Esophagus muscularis mucosa (tissue), 4 donors: ENCODE results near the gene OR10A3. TPM values are rescaled to one million over a fixed set of nuclear protein-coding genes. Genes with fewer than 3 reads are reported as not detected.
"Not testable (repeated sequence)": the region's sequence is repeated elsewhere in the genome, so short reads cannot be mapped to it uniquely, and the experiment has no call there.

Experiments
- DNase-seq: peaks from one replicate; pipeline ENCODE4 v3.0.0-alpha.2; 2017; ENCODE audit errors: extremely low spot score
- H3K27ac ChIP-seq, 4 donors: fragments of 200-600 bp; sonication (generic); replicated peaks in 1 of 4; 1 replicate in 3 of 4; 2 replicates in 1 of 4; pipeline ENCODE4 v1.5.1; 2016 to 2019; ENCODE audit warnings: mild to moderate bottlenecking in 1 of 4
- H3K27me3 ChIP-seq, 4 donors: fragments of 200-600 bp; sonication (generic); one replicate each; pipeline versions ENCODE4 v1.5.1 to v1.6.0; 2016 to 2019
- H3K36me3 ChIP-seq, 4 donors: fragments of 200-600 bp; sonication (generic); one replicate each; pipeline ENCODE4 v1.5.1; 2016 to 2019
- H3K4me1 ChIP-seq, 4 donors: fragments of 200-600 bp; sonication (generic); one replicate each; pipeline ENCODE4 v1.5.1; 2016 to 2019
- H3K4me3 ChIP-seq, 4 donors: fragments of 200-600 bp; sonication (generic); 1 replicate in 2 of 4; 2 replicates in 2 of 4; pipeline ENCODE4 v1.5.1; 2016 to 2019; ENCODE audit warnings: mild to moderate bottlenecking in 4 of 4, moderate library complexity in 1 of 4
- H3K9me3 ChIP-seq, 4 donors: fragments of 200-600 bp; sonication (generic); 1 replicate in 3 of 4; 2 replicates in 1 of 4; pipeline ENCODE4 v1.5.1; 2016 to 2019
- EP300 ChIP-seq: sonication (generic); formaldehyde crosslinking; IDR thresholded peaks from one replicate; pipeline ENCODE4 v1.6.1; 2017; ENCODE audit warnings: antibody characterized with exemption
- POLR2A ChIP-seq: fragments of 450-650 bp; IDR thresholded peaks from one replicate; pipeline ENCODE4 v1.6.1; 2017; ENCODE audit warnings: antibody characterized with exemption, moderate library complexity, mild to moderate bottlenecking, low read depth
- POLR2AphosphoS5 ChIP-seq, 2 donors: sonication (generic); formaldehyde crosslinking; IDR thresholded peaks; one replicate each; pipeline ENCODE4 v1.6.1; 2017; ENCODE audit warnings: antibody characterized with exemption in 2 of 2
- WGBS: methylation state at CpG from one replicate; pipeline ENCODE4 v1.1.5; 2018; 5-methylcytosine and 5-hydroxymethylcytosine counted together
- intact Hi-C: fragments of 100-400 bp; cut with DNase I; formaldehyde crosslinking; loops from one replicate; pipeline ENCODE4 v1.15.1; 2023
- total RNA-seq, 4 donors: library from RNA; depleted of rRNA; stranded (reverse); fragments of >200 nt; gene quantifications; one replicate each; pipeline versions ENCODE4 v1.1.0 to v1.2.1, GENCODE V29; 2016
- TF ChIP-seq, protein P1 (sequence below), 3 experiments: fragments of 200-600 bp in 2 of 3; fragments of 450-650 bp in 1 of 3; sonication (generic) in 2 of 3; IDR thresholded peaks; one replicate each; pipeline ENCODE4 v1.5.1; 2017 to 2019; ENCODE audit warnings: antibody characterized with exemption in 3 of 3, mild to moderate bottlenecking in 2 of 3, moderate library complexity in 1 of 3

The OR10A3 gene
- not detected for total RNA-seq

- TF ChIP-seq, protein P1, sequence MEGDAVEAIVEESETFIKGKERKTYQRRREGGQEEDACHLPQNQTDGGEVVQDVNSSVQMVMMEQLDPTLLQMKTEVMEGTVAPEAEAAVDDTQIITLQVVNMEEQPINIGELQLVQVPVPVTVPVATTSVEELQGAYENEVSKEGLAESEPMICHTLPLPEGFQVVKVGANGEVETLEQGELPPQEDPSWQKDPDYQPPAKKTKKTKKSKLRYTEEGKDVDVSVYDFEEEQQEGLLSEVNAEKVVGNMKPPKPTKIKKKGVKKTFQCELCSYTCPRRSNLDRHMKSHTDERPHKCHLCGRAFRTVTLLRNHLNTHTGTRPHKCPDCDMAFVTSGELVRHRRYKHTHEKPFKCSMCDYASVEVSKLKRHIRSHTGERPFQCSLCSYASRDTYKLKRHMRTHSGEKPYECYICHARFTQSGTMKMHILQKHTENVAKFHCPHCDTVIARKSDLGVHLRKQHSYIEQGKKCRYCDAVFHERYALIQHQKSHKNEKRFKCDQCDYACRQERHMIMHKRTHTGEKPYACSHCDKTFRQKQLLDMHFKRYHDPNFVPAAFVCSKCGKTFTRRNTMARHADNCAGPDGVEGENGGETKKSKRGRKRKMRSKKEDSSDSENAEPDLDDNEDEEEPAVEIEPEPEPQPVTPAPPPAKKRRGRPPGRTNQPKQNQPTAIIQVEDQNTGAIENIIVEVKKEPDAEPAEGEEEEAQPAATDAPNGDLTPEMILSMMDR (IDR thresholded peaks at IDR 0.05) = no peak
- TF ChIP-seq EP300 = no peak
- no peak for TF ChIP-seq POLR2AphosphoS5 (IDR thresholded peaks at IDR 0.05)
- DNase-seq = no peak
- no peaks in the 10 kb centered on the region for H3K4me1 ChIP-seq
- peaks cover 0 to 31% (median 19%) of the 10 kb centered on the region in 4 donors for H3K9me3 ChIP-seq
- intact Hi-C loops = no loop called here
- H3K36me3 ChIP-seq = no peaks in the 10 kb centered on the region
- 76% methylated on average over 2 of the region's 2 CpGs for WGBS
- H3K27me3 ChIP-seq = peaks cover 0 to 8% (median 0%) of the 10 kb centered on the region in 4 donors
- H3K4me3 ChIP-seq = no peak within 1 kb of the TSS
- H3K27ac ChIP-seq = no peak within 1 kb of the TSS
These were observed at the start of gene OR10A3 for GRCh38 chr11:7941608-7942007. OR10A3 (minus strand) TSS chr11:7941708; CDS start chr11:7939520, 2,188 bp downstream.

DNA sequence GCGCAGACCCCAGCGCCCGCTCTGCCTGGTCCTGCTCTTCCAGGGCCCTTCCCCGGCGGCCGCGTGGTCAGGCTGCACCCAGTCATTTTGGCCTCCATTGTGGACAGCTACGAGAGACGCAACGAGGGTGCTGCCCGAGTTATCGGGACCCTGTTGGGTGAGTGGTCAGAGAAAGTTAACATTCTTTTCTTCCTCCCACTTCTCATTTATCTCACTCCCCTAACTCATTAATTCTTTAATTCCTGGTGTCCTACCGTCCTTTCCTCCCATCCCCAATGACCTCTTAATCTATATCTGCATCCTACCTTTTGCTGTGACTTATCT is 46.0 kb upstream of the OR10A3 start:
- H3K27ac ChIP-seq = peak overlapping the region; percentile 72 to 86 (median 82)
- not testable (repeated sequence) for DNase-seq, H3K9me3 ChIP-seq, H3K27me3 ChIP-seq
- H3K36me3 ChIP-seq = peaks cover 9 to 25% (median 18%) of the 10 kb centered on the region in 4 donors
- intact Hi-C loops = loop anchor here (2.0 kb wide), 1 partner anchor 95 kb away; no protein-coding TSS in a partner anchor
- peak overlapping the region; percentile 78 to 91 (median 82) for H3K4me3 ChIP-seq
- WGBS = 2% methylated on average over 13 of the region's 13 CpGs
- peaks cover 24 to 48% (median 37%) of the 10 kb centered on the region in 4 donors for H3K4me1 ChIP-seq

GRCh38 chr11:7986768-7987559 is 45.5 kb upstream of the OR10A3 start, which contains the start of gene EIF3F:
EIF3F (plus strand) TSS chr11:7987337; CDS start chr11:7987353, 16 bp downstream.
- peak within 1 kb of the TSS; percentile 72 to 86 (median 82) for H3K27ac ChIP-seq
- no peaks in the 10 kb centered on the region for H3K9me3 ChIP-seq
- peaks cover 24 to 48% (median 37%) of the 10 kb centered on the region in 4 donors for H3K4me1 ChIP-seq
- intact Hi-C loops = loop anchor here (2.0 kb wide), 1 partner anchor 94 kb away; no protein-coding TSS in a partner anchor
- TF ChIP-seq EP300 = no peak
- TF ChIP-seq, protein P1 (IDR thresholded peaks at IDR 0.05) = peak; percentile 78 to 92 (median 89)
- no peak for TF ChIP-seq POLR2A
- peak; percentile 74 to 87 for TF ChIP-seq POLR2AphosphoS5 (IDR thresholded peaks at IDR 0.05)
- peaks cover 3 to 20% (median 12%) of the 10 kb centered on the region in 4 donors for H3K36me3 ChIP-seq
- DNase-seq = peak; percentile 99
- WGBS = 1% methylated on average over 31 of the region's 47 CpGs
- H3K4me3 ChIP-seq = peak within 1 kb of the TSS; percentile 78 to 91 (median 82)
- no peaks in the 10 kb centered on the region for H3K27me3 ChIP-seq

DNA sequence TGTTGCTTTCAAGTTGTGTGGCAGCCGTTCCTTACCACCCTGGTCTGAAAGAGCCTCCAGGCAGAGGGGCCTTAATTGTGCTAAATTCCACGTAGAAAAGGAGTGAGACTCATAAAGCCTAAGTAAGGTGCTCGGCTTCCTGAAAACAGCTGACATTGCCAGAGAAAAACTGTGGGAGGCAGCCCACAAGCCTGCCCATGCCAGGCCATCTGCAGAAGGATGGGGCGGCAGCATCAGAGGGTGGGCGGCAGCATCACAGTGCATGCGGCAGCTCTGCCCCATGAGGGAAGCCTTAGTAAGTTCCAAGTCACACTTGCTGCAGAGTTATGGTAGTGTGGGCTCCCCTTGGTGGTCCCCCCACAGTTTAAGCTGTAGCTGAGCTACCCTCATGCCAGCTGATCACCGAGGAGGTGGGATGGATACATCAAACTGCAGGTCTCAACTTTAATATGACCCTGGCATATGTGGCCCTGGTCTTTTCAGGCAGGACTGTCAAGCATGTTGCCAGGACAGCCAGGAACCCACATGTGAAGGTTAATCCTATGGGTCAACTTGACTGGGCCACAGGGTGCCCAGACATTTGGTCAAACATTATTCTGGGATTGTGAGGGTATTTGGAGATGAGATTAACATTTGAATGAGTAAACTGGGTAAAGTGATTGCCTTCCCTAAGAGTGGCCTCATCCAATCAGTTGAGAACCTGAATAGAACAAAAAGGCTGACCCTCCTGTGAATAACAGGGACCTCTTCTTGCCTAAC is 42.5 kb upstream of the OR10A3 start:
- Histone ChIP-seq H3K4me3 (no peak overlapping the region), H3K4me1 (peaks cover 14 to 26% (median 23%) of the 10 kb centered on the region in 4 donors), H3K9me3 (no peaks in the 10 kb centered on the region), H3K27ac (no peak overlapping the region), H3K27me3 (no peaks in the 10 kb centered on the region), H3K36me3 (peaks cover 0 to 5% (median 1%) of the 10 kb centered on the region in 4 donors)
- TF ChIP-seq EP300 (no peak), POLR2AphosphoS5 (IDR thresholded peaks at IDR 0.05) (no peak), POLR2A (no peak)
- TF ChIP-seq, protein P1 (IDR thresholded peaks at IDR 0.05) = no peak
- DNase-seq = no peak
- WGBS = 75% methylated on average over 7 of the region's 7 CpGs
- intact Hi-C loops = no loop called here

GRCh38 chr11:7982582-7983119 is 41.1 kb upstream of the OR10A3 start:
- TF ChIP-seq, protein P1 (IDR thresholded peaks at IDR 0.05) = no peak
- TF ChIP-seq POLR2AphosphoS5 (IDR thresholded peaks at IDR 0.05) = no peak
- TF ChIP-seq EP300 = no peak
- no peak for TF ChIP-seq POLR2A
- DNase-seq = no peak
- peaks cover 0 to 13% (median 9%) of the 10 kb centered on the region in 4 donors for H3K4me1 ChIP-seq
- H3K27ac ChIP-seq = no peak overlapping the region
- H3K27me3 ChIP-seq = no peaks in the 10 kb centered on the region
- H3K4me3 ChIP-seq = no peak overlapping the region
- H3K36me3 ChIP-seq = no peaks in the 10 kb centered on the region
- 89% methylated on average over 1 of the region's 1 CpG for WGBS
- H3K9me3 ChIP-seq = no peaks in the 10 kb centered on the region
- intact Hi-C loops = no loop called here
